NT2/D1 (cell line): ENCODE results near the gene CKS1B.

Experiments
- DNase-seq: peaks from one replicate; pipeline ENCODE4 v3.0.0-alpha.2; 2011; ENCODE audit warnings: low read depth, low spot score
- H3K27me3 ChIP-seq: 2 replicates; pipeline ENCODE4 v1.6.0; 2011; ENCODE audit warnings: mild to moderate bottlenecking; ENCODE audit not compliant: insufficient read length, insufficient read depth
- H3K36me3 ChIP-seq: 2 replicates; pipeline ENCODE4 v1.6.1; 2011; ENCODE audit warnings: mild to moderate bottlenecking, low read length, mixed read lengths; ENCODE audit not compliant: insufficient read depth, insufficient read length
- H3K4me1 ChIP-seq: 2 replicates; pipeline ENCODE4 v1.5.1; 2011; ENCODE audit not compliant: insufficient read depth, insufficient read length
- H3K4me3 ChIP-seq: 2 replicates; pipeline ENCODE4 v1.5.1; 2011; ENCODE audit warnings: low read depth; ENCODE audit not compliant: insufficient read length
- H3K9ac ChIP-seq: 2 replicates; pipeline ENCODE4 v1.6.0; 2011; ENCODE audit warnings: low read depth; ENCODE audit not compliant: insufficient read length
- H3K9me3 ChIP-seq: 2 replicates; pipeline ENCODE4 v1.5.1; 2011; ENCODE audit warnings: mild to moderate bottlenecking, low read length; ENCODE audit not compliant: insufficient read depth
- SUZ12 ChIP-seq: IDR thresholded peaks from 2 replicates; pipeline ENCODE4 v1.6.1; 2011; ENCODE audit not compliant: insufficient read length, insufficient read depth; ENCODE audit errors: extremely low read depth
- YY1 ChIP-seq: IDR thresholded peaks from 2 replicates; pipeline ENCODE4 v1.6.1; 2011; ENCODE audit not compliant: insufficient read length, insufficient read depth
- ZNF274 ChIP-seq: IDR thresholded peaks from 2 replicates; pipeline ENCODE4 v1.6.1; 2011; ENCODE audit warnings: mild to moderate bottlenecking, low read depth, low read length

The CKS1B gene

DNA sequence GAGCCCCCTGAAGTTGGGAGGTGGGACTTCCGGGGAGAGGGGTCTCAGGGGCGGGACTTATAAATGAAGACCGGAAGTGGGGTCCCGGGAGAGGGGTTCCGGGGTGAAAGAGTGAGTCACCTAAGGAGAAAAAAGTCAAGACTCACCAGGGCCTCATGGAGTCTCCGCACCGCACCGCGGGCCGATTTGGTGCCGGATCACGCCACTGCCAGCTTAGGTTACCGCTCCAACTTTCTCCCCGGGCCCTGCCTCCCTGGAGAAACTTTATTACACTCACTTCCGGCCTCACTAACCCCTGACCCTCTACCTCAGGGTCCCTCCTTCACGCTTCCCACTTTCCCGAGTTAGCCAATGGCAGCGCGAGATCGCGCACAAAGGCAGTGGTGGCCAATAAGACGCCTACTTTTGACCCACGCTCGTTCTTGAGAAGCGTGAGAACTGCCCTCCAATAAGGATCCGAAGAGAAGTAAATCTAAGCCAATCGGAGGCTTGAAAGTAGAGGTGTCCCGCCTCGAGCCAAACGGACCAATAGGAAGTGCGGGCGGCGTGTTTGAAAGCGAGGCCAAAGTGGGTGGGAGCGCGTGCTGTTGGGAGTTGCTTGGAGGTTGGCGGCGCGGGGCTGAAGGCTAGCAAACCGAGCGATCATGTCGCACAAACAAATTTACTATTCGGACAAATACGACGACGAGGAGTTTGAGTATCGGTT lies at the start of gene CKS1B:
TSS of gene CKS1B (plus strand) at position 580 of the 706 bp plus-strand sequence. CDS start at position 645, 65 bp downstream.
- DNase-seq, result peak; percentile 100

DNA sequence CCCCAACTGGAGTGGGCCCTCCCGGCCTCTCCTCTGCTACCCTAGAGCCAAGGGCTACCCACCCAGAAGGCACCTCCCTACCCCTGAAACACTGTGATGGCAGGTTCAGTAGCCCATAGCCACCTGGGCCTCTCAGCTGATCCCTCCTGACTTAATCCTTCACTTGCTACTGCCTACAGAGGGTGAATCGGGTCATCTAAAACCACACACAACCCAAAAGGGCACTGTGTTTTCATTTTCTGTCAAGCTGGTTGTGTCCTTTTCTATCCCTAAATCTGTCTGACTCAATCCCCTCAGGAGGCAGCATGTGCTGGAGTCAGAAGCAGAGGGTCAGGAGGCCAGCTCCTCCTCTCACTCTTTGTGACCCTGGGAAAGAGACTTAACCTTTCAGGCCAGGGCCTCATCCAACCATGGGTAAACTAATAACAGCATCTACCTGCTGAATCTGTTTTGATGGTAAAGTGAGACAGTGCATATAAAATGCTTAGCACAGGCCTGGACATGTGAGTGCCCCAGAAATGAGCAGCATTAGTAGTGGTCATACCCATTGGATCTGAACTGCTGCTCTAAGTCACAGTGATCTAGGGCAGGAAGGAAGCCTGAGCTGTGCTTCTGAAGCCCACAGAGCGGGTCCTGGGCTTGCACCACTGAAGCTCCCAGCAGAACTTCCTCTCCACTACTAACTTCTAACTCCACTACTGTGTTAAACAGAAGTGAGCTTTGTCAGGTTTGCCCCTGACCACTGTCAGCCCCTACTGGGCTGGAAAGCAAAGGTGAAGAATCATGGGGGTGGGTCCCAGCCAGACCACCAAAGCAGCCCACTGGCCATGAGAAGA lies 48.9 kb upstream of the CKS1B start:
- no peak for DNase-seq
- Histone ChIP-seq H3K4me3 (no peak overlapping the region), H3K27me3 (no peaks in the 10 kb centered on the region), H3K9ac (no peak overlapping the region), H3K9me3 (no peaks in the 10 kb centered on the region), H3K4me1 (no peaks in the 10 kb centered on the region), H3K36me3 (peaks cover 54% of the 10 kb centered on the region)
- TF ChIP-seq SUZ12 (no peak), ZNF274 (no peak), YY1 (no peak)

More for the DNA sequence above, at the start of gene CKS1B:
- peak within 1 kb of the TSS; percentile 66 for H3K4me3 ChIP-seq
- no peaks in the 10 kb centered on the region for H3K27me3 ChIP-seq
- H3K9ac ChIP-seq, result peak within 1 kb of the TSS; percentile 93
- peaks cover 33% of the 10 kb centered on the region for H3K36me3 ChIP-seq
- no peaks in the 10 kb centered on the region for H3K9me3 ChIP-seq
- TF ChIP-seq ZNF274 (no peak), YY1 (no peak), SUZ12 (no peak)
- peaks cover 10% of the 10 kb centered on the region for H3K4me1 ChIP-seq

DNA sequence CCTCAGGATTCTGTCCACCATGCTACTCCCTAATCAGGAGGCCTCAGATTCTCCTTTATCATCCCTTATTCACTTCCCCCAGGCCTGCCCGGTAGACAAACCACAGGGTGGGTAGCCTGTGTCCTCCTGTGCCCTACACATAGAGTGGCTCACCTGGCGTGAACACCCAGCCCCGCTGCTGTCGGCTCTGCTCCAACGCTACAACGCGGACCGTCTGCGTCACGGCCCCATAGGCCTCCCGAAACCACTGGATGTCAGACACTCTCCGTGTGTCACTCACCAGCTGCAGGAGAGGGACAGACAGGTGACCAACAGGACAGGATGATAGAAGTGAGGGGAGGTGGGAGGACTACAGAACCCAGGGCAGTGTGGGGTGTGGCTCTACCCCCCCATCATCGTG lies 48.3 kb upstream of the CKS1B start:
- H3K36me3 ChIP-seq, result peaks cover 54% of the 10 kb centered on the region
- no peak for DNase-seq
- H3K9me3 ChIP-seq, result no peaks in the 10 kb centered on the region
- H3K4me1 ChIP-seq, result no peaks in the 10 kb centered on the region
- TF ChIP-seq ZNF274, result no peak
- no peak for TF ChIP-seq YY1
- no peak for TF ChIP-seq SUZ12
- no peak overlapping the region for H3K9ac ChIP-seq
- no peaks in the 10 kb centered on the region for H3K27me3 ChIP-seq
- no peak overlapping the region for H3K4me3 ChIP-seq

DNA sequence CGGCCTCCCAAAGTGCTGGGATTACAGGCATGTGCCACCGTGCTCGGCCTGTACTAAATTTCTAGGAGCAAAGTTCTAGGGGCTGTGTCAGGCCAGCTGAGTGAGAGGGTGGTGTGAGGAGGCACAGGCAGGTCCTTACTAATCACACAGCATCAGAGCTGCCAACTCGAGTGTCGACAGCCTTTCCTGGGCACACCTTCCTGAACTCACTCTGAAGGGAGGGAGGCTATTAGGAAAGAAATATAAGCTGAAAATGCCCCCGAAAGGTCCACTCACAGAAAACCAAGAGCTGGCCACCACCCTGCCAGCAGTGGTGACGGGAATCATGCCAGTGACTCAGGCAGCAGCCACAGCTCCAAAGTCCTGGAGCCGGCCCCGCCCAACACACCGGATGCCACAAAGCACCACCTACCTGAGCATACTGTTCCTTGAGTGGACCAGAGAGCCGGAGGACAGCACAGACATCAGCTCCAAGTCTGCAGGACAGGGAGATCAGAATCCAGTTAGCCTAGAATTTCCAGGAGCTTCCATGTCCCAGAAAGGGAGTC lies 42.5 kb upstream of the CKS1B start:
- Histone ChIP-seq H3K4me1 (no peaks in the 10 kb centered on the region), H3K27me3 (no peaks in the 10 kb centered on the region), H3K4me3 (no peak overlapping the region), H3K36me3 (peaks cover 17% of the 10 kb centered on the region), H3K9ac (no peak overlapping the region), H3K9me3 (no peaks in the 10 kb centered on the region)
- TF ChIP-seq ZNF274, result no peak
- TF ChIP-seq YY1, result no peak
- TF ChIP-seq SUZ12, result no peak
- no peak for DNase-seq

DNA sequence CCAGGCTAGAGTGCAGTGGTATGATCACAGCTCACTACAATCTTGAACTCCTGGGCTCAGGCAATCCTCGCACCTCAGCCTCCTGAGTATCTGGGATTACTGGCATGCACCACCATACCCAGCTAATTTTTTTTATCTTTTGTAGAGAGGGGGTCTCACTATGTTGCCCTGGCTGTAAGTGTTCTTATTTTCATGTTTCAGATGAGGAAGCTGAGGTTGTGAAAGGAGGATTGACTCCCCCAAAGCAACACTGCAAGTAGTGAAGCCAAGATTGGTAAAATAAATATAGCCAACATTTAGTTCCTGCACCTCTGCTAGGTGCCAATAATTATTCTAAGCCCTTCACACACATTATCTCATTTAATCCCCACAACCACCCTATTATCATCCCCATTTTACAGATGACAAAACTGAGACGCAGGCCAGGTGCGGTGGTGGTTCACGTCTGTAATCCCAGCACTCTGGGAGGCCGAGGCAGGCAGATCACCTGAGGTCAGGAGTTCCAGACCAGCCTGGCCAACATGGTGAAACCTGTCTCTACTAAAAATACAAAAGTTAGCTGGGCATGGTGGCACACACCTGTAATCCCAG lies 40.0 kb upstream of the CKS1B start:
- Histone ChIP-seq H3K4me3 (no peak overlapping the region), H3K27me3 (no peaks in the 10 kb centered on the region), H3K4me1 (no peaks in the 10 kb centered on the region), H3K9ac (no peak overlapping the region), H3K9me3 (no peaks in the 10 kb centered on the region), H3K36me3 (peaks cover 5% of the 10 kb centered on the region)
- TF ChIP-seq YY1 (no peak), ZNF274 (no peak), SUZ12 (no peak)
- no peak for DNase-seq

DNA sequence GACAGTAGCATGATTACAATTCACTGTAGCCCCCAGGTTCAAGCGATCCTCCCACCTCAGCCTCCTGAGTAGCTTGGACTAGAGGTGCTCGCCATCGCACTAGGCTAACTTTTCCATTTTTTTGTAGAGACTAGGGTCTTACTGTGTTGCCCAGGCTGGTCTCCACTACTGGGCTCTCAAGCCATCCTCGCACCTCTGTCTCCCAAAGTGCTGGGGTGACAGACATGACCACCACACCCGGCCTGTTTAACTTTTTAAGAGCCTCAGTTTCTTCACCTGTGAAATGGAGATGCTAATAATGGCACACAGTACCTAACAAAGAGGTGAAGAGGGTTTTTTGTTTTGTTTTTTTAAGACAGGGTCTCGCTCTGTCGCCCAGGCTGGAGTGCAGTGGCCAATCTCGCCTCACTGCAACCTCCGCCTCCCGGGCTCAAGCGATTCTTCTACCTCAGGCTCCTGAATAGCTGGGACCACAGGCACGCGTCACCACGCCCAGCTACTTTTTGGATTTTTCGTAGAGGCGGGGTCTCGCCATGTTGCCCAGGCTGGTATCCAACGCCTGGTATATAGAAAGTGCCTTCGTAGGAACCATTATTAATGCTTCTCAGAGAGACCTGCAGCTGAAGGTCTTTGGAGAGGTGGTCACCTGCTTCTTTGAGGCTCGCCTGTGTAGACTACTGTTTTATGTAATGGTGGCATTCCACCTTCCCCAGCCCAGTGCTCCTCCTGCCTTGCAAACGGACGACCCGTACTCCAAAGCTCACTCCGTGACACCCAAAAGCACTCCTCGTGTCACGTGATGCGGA lies 38.5 kb upstream of the CKS1B start:
- Histone ChIP-seq H3K4me3 (peak overlapping the region; percentile 70), H3K9me3 (no peaks in the 10 kb centered on the region), H3K27me3 (no peaks in the 10 kb centered on the region), H3K36me3 (peaks cover 5% of the 10 kb centered on the region), H3K4me1 (peaks cover 7% of the 10 kb centered on the region), H3K9ac (peak overlapping the region; percentile 89)
- DNase-seq, result no peak
- no peak for TF ChIP-seq ZNF274
- TF ChIP-seq SUZ12, result no peak
- TF ChIP-seq YY1, result no peak
